ENCODE data around the gene PCSK6.
A peak's percentile ranks its signal among the peaks of the same experiment; 100 is the strongest.

Gene PCSK6

GRCh38 chr15:101522621-101523559, 33.4 kb upstream of the PCSK6 start:
- DNase-seq = no peak

DNA sequence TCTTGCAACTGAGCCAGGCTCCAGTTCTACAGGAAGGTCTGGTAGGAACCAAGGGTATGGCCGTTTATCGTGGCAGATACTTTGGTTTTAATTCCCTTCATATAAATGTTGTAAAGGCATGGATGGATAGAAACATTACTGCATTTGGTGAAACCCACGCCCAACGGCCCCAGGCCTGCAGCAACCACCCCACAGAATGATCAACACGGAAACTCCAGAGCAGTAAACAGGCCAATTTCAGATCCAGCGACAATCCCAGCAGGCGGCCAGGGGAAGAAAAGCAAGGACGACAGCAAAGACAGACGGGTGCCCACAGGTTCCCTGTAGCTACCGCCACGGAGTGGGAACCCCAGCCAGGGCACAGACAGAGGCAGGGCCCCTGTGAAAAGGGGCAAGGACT, 32.6 kb upstream of the PCSK6 start:
- DNase-seq = no peak

DNA sequence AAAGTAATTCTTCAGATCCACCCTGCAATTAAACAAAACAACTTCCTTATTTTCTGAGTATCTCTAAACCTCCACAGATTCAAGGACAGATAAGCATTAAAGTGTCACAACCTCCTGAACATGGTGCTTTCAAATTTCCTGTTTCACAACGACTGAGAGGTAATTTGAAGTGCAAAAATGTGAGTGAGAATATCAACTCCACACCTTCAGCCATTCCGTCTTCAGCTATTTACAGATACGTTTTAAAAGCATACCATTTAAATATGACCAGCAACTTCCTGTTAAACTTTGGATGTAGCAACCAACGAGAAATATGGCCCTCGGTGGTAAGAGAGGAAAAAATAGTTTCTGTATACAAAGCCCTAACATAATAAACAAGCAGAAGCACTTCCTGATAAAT, 32.1 kb upstream of the PCSK6 start:
- DNase-seq = no peak

- no peak for DNase-seq
These were observed 31.6 kb upstream of the PCSK6 start for GRCh38 chr15:101521069-101521468.

- DNase-seq = peak; percentile 49
These were observed 30.9 kb upstream of the PCSK6 start for GRCh38 chr15:101520395-101520794.

- no peak for DNase-seq
These were observed 28.0 kb upstream of the PCSK6 start for GRCh38 chr15:101517504-101517903.

GRCh38 chr15:101514318-101514717, 24.8 kb upstream of the PCSK6 start:
- no peak for DNase-seq

- no peak for DNase-seq
These were observed 22.2 kb upstream of the PCSK6 start for GRCh38 chr15:101511717-101512116.

DNA sequence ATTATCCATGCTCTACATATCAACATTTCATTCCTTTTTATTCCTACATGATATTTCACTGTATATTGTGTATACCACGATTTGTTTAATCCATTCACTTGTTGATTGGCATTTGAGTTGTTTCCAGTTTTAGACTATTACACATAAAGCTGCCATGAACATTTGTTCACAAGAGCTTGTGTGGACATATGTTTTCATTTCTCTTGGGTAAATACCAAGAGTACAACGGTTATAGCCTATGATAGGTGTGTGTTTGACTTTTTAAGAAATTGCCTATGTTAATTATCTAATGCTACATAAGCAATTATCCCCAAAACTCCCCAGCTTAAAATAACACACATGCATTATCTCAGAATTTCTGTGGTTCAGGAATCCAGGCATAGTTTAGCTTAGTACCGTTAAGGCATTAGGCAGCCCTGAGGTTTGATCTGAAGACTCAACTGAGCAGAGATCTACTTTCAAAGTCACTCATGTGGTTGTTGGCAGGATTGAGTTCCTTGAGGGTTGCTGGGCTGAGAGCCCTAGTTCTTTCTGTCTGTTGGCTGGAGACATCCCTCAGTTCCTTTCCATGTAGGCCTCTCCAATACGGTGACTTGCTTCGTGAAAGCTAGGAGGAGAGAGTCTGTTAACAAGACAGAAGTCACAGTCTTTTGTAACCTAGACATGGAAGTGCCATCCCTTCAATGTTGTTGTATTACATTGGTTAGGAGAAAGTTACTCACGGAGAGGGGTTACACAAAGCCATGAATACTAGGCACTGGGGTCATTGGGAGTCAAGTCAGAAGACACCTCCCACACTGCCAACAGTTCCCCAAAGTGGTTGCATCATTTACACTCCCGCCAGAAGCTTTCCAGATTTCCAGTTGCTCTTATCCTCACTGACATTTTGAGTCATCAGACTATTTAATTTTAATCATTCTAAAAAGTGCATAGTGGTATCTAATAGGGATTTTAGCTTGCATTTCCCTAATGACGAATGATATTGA, 21.0 kb upstream of the PCSK6 start:
- no peak for DNase-seq

- no peak for DNase-seq
These were observed 19.8 kb upstream of the PCSK6 start for GRCh38 chr15:101509279-101509678.

DNA sequence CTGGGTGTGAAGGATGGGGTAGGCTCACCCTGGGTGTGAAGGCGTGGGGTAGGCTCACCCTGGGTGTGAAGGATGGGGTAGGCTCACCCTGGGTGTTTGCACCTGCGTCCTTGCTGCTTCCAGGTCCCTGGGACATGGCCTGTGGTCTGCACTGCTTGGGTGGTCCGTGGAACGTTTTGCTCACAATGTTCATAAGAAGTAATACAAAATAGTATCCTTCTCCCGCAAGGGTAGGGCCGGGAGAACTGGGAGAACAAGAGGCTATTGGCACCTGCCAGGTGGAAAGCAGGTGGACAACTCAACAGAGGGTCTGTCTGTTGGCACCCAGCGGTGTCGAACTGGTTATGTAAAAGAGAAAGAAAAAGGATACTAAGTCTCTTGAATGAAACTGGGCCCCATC, 17.0 kb upstream of the PCSK6 start:
- DNase-seq = no peak

GRCh38 chr15:101505610-101506337, 16.3 kb upstream of the PCSK6 start:
- DNase-seq = no peak

DNA sequence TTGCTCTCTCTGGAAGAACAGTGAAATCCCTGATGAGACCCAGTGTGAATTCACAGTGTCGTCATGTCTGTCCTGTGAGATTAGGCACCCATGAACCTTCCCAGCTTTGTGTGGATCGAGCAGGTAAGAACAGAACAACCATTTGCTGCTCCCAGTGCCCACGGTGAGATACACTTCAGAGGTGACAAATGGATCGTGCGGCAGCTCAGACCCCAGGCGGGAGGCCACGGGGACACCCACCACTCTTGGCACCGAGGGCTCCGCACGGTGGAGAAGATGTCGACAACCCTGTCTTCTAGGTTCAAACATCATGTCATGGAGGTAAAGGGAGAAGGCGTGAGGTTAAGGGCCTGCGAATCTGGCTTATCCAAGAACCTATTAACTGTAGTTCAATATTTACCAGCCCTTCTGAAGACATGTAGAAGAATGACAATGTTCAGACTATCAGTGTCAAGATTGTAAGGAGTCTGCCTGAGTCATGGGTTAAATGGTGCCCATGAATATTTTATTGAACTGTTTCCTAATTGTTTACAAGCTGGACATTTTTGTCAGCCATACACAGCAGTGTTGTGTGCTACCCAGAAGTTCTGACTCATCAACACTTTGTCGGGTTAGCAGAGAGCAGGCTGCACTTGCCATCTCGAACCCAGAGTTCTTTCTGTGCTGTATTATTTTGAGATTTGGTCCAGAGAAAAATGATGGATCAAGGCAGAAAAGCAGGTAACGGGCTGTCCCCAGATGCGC, 15.5 kb upstream of the PCSK6 start:
- no peak for DNase-seq

GRCh38 chr15:101504373-101504772, 14.9 kb upstream of the PCSK6 start:
- DNase-seq = no peak

DNA sequence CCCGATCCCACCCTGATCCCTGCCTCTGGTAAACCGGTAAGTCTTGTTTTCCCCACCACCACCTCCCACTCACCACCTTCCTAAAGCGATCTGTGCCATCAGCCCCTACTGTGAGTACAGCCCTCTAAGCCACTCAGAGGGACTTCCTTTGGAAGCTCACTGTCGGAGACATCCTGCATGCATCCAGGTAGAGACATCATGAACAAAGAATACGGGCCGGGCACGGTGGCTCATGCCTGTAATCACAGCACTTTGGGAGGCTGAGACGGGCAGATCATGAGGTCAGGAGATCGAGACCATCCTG, 13.7 kb upstream of the PCSK6 start:
- no peak for DNase-seq

DNA sequence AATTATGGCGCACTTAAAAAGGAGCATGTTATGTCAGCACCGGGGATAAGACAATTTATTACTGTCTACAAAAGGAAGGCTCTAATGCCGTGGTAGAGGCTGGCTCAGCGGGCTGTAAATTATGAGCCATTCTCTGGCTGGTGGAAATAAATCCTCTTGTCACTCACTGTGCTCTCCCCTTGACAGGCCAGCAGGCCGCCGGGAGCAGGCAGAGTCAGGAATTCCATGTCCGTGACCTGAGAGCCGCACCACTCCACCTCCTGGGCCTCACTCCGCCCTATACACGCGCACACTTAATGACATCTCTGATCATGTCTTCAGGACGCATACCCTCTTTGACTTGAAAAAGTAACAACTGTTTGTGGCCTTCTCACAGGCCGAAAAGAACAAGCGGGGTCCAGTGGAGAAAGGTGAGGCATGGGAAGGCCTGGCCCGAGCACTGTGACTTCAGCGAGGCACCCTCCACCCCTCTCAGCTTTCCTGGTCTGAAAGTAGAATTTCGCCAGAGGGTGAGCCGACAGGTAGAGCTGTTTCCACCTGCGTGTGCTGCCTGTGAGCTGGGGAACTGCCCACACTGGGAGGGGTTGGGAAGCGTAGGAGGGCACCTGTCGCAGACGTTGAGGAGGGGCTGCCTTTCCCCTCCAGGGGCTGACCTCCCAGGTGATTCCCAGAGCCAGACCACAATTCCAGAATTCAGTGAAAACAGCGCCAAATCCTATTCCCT, 13.2 kb upstream of the PCSK6 start:
- DNase-seq = no peak

- peak; percentile 69 for DNase-seq
These were observed 12.3 kb upstream of the PCSK6 start for GRCh38 chr15:101501703-101502373.

GRCh38 chr15:101500865-101501551, 11.5 kb upstream of the PCSK6 start:
- DNase-seq = no peak

DNA sequence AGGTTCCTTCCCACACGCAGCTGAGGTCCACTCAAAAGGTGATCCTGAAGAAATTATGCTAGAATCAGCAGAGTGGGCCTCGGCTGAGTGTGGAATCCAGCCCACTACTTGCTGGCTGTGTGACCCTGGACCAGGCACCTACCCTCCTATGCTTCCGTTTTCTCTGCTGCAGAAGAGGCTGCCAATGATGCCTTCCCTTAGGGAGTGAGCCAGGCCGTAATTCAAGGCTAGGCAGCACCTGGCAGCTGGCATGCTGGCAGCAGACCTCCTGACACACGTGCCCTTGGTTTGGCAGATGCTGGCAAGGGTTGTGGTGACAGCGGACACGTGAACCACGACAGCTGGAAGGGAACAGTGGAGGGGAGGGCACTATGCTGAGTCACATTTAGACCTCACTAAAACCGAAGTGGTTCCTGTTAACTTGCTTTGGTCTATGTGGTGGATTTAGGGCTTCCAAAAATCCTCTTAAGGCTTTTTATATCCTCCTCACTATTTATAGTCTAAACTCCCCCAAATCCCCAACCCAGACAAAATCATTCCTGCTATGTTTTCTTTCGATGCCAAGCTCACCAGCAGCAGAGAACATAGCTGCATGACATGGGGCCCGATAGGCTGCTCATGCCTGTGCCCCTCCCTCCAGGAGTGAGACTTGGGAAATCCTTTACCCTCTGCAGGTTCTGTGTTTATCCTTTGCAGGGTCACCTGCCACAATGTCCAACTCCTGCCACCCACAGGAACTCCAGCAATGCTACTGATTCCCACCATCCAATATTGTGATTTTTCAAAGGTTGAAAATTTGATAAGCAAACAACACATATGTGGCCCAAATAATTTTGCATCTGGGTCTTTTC, 10.6 kb upstream of the PCSK6 start:
- DNase-seq = peak; percentile 23
